Large intestine (tissue), 12 donors: ENCODE measurements around the gene RASSF8. TPM values are rescaled to one million over a fixed set of nuclear protein-coding genes. Genes with fewer than 3 reads are reported as not detected.
A peak's percentile ranks its signal among the peaks of the same experiment; 100 is the strongest.

Experiments used
- DNase-seq, 2 donors: peaks; one replicate each; pipeline versions ENCODE4 v3.0.0 to v3.0.0-alpha.2; 2013
- H3K27ac ChIP-seq: one replicate; pipeline ENCODE4 v1.5.1; 2013; ENCODE audit warnings: low read length
- H3K27me3 ChIP-seq: 2 replicates; pipeline ENCODE4 v1.6.1; 2013; ENCODE audit warnings: low read length; ENCODE audit not compliant: control insufficient read depth, insufficient read depth
- H3K36me3 ChIP-seq: 2 replicates; pipeline ENCODE4 v1.6.1; 2013; ENCODE audit warnings: low read length; ENCODE audit not compliant: control insufficient read depth, insufficient read depth
- H3K4me1 ChIP-seq: one replicate; pipeline ENCODE4 v1.6.1; 2013; ENCODE audit warnings: low read length; ENCODE audit not compliant: control insufficient read depth, insufficient read depth
- H3K4me3 ChIP-seq: one replicate; pipeline ENCODE4 v1.5.1; 2013; ENCODE audit warnings: low read length
- H3K9me3 ChIP-seq: one replicate; pipeline ENCODE4 v1.6.1; 2013; ENCODE audit warnings: mild to moderate bottlenecking, low read depth, low read length, moderate library complexity; ENCODE audit not compliant: control insufficient read depth
- WGBS: methylation state at CpG from one replicate; pipeline ENCODE4 v1.1.5; 2013; ENCODE audit warnings: low lambda C conversion rate; ENCODE audit not compliant: insufficient coverage; 5-methylcytosine and 5-hydroxymethylcytosine counted together
- long read RNA-seq, 11 donors: transcript quantifications; one replicate each; lab custom pipeline, GENCODE V29; 2026
- polyA plus RNA-seq: library from polyadenylated mRNA; unstranded; fragments of 120-200 nt; gene quantifications from one replicate; pipeline ENCODE4 v1.2.1, GENCODE V29; 2013

The RASSF8 gene
- 20.2 TPM for polyA plus RNA-seq
- long read RNA-seq, donor 1, result 0 reads
- long read RNA-seq, donor 2, partial matches to known transcripts, result 7 of 7 reads
- long read RNA-seq, donor 2, other reads (novel, unspliced or antisense), result 0 of 7 reads
- long read RNA-seq, donor 3, result 0 reads
- long read RNA-seq, donor 4, result 0 reads
- long read RNA-seq, donor 5, result 0 reads
- long read RNA-seq, donor 6, result 0 reads
- long read RNA-seq, donor 7, full-length matches to known transcripts, result 1 of 1 reads
- long read RNA-seq, donor 7, partial matches to known transcripts, result 0 of 1 reads
- long read RNA-seq, donor 7, other reads (novel, unspliced or antisense), result 0 of 1 reads
- long read RNA-seq, donor 8, result 0 reads
- long read RNA-seq, donor 9, full-length matches to known transcripts, result 1 of 6 reads
- long read RNA-seq, donor 9, partial matches to known transcripts, result 5 of 6 reads
- long read RNA-seq, donor 9, other reads (novel, unspliced or antisense), result 0 of 6 reads
- long read RNA-seq, donor 10, result 0 reads
- long read RNA-seq, donor 11, partial matches to known transcripts, result 0 of 1 reads
- long read RNA-seq, donor 11, other reads (novel, unspliced or antisense), result 0 of 1 reads

- H3K4me1 ChIP-seq, result no peaks in the 10 kb centered on the region
- no peaks in the 10 kb centered on the region for H3K36me3 ChIP-seq
- DNase-seq, result peak; percentile 50 to 84
- peak within 1 kb of the TSS; percentile 79 for H3K4me3 ChIP-seq
- no peaks in the 10 kb centered on the region for H3K9me3 ChIP-seq
- no CpG with 5 or more reads among the region's 113 CpGs for WGBS
- no peaks in the 10 kb centered on the region for H3K27me3 ChIP-seq
- H3K27ac ChIP-seq, result peak within 1 kb of the TSS; percentile 63
These were observed at the start of gene RASSF8 for GRCh38 chr12:25958428-25959070. TSS of gene RASSF8 (plus strand) at chr12:25958682. CDS start at chr12:26055344, 96,662 bp downstream.

- WGBS, result no CpG with 5 or more reads among the region's 2 CpGs
- Histone ChIP-seq H3K36me3 (no peaks in the 10 kb centered on the region), H3K27me3 (no peaks in the 10 kb centered on the region), H3K4me3 (no peak overlapping the region), H3K4me1 (no peaks in the 10 kb centered on the region), H3K9me3 (no peaks in the 10 kb centered on the region), H3K27ac (no peak overlapping the region)
- peak; percentile 12 to 58 for DNase-seq
These were observed 43.9 kb upstream of the RASSF8 start for GRCh38 chr12:25914551-25914950.

- WGBS, result no CpG with 5 or more reads among the region's 7 CpGs
- no peak for DNase-seq
- Histone ChIP-seq H3K4me3 (no peak overlapping the region), H3K9me3 (no peaks in the 10 kb centered on the region), H3K27me3 (peaks cover 3% of the 10 kb centered on the region), H3K36me3 (no peaks in the 10 kb centered on the region), H3K27ac (no peak overlapping the region), H3K4me1 (no peaks in the 10 kb centered on the region)
These were observed 33.9 kb upstream of the RASSF8 start for GRCh38 chr12:25924491-25925001.

GRCh38 chr12:25925064-25925463, 33.4 kb upstream of the RASSF8 start:
- Histone ChIP-seq H3K4me1 (no peaks in the 10 kb centered on the region), H3K27me3 (peaks cover 3% of the 10 kb centered on the region), H3K27ac (no peak overlapping the region), H3K4me3 (no peak overlapping the region), H3K36me3 (no peaks in the 10 kb centered on the region), H3K9me3 (no peaks in the 10 kb centered on the region)
- DNase-seq, result no peak
- 92% methylated on average over 2 of the region's 7 CpGs for WGBS

GRCh38 chr12:25926536-25926935, 31.9 kb upstream of the RASSF8 start:
- H3K27ac ChIP-seq, result no peak overlapping the region
- no peak overlapping the region for H3K4me3 ChIP-seq
- peaks cover 3% of the 10 kb centered on the region for H3K27me3 ChIP-seq
- H3K36me3 ChIP-seq, result no peaks in the 10 kb centered on the region
- no peaks in the 10 kb centered on the region for H3K9me3 ChIP-seq
- no peak for DNase-seq
- H3K4me1 ChIP-seq, result no peaks in the 10 kb centered on the region
- WGBS, result 93% methylated on average over 3 of the region's 5 CpGs

- Histone ChIP-seq H3K4me1 (no peaks in the 10 kb centered on the region), H3K27ac (no peak overlapping the region)
- WGBS, result no CpG with 5 or more reads among the region's 1 CpG
These were observed 29.3 kb upstream of the RASSF8 start for GRCh38 chr12:25929142-25929541.

GRCh38 chr12:25932971-25933370, 25.5 kb upstream of the RASSF8 start:
- H3K27ac ChIP-seq, result no peak overlapping the region
- H3K4me1 ChIP-seq, result no peaks in the 10 kb centered on the region
- H3K9me3 ChIP-seq, result no peaks in the 10 kb centered on the region
- 100% methylated on average over 4 of the region's 4 CpGs for WGBS
- H3K27me3 ChIP-seq, result peaks cover 3% of the 10 kb centered on the region
- no peak overlapping the region for H3K4me3 ChIP-seq
- DNase-seq, result no peak
- no peaks in the 10 kb centered on the region for H3K36me3 ChIP-seq

More at GRCh38 chr12:25929142-25929541, 29.3 kb upstream of the RASSF8 start:
- DNase-seq, result no peak
- Histone ChIP-seq H3K4me3 (no peak overlapping the region), H3K36me3 (no peaks in the 10 kb centered on the region), H3K27me3 (peaks cover 3% of the 10 kb centered on the region), H3K9me3 (no peaks in the 10 kb centered on the region)

GRCh38 chr12:25934456-25934855, 24.0 kb upstream of the RASSF8 start:
- Histone ChIP-seq H3K4me1 (no peaks in the 10 kb centered on the region), H3K27ac (no peak overlapping the region), H3K36me3 (no peaks in the 10 kb centered on the region), H3K9me3 (no peaks in the 10 kb centered on the region), H3K4me3 (no peak overlapping the region), H3K27me3 (peaks cover 1% of the 10 kb centered on the region)
- DNase-seq, result no peak
- 87% methylated on average over 2 of the region's 4 CpGs for WGBS

GRCh38 chr12:25935355-25936144, 22.9 kb upstream of the RASSF8 start:
- Histone ChIP-seq H3K4me3 (no peak overlapping the region), H3K27me3 (no peaks in the 10 kb centered on the region), H3K4me1 (no peaks in the 10 kb centered on the region), H3K9me3 (no peaks in the 10 kb centered on the region), H3K27ac (no peak overlapping the region), H3K36me3 (no peaks in the 10 kb centered on the region)
- no peak for DNase-seq
- WGBS, result 75% methylated on average over 2 of the region's 9 CpGs

GRCh38 chr12:25937096-25937495, 21.4 kb upstream of the RASSF8 start:
- Histone ChIP-seq H3K9me3 (no peaks in the 10 kb centered on the region), H3K36me3 (no peaks in the 10 kb centered on the region), H3K4me1 (no peaks in the 10 kb centered on the region), H3K4me3 (no peak overlapping the region), H3K27ac (no peak overlapping the region), H3K27me3 (no peaks in the 10 kb centered on the region)
- no peak for DNase-seq
